C4-2B (cell line): ENCODE measurements around the gene SLC5A2.

Experiments used
- H3K27ac ChIP-seq: fragments of 450-650 bp; 2 replicates; pipeline ENCODE4 v1.5.1; 2017
- ZFX ChIP-seq: fragments of 450-650 bp; IDR thresholded peaks from 2 replicates; pipeline ENCODE4 v1.6.1; 2017
- TF ChIP-seq, protein P1 (sequence below): fragments of 450-650 bp; conservative IDR thresholded peaks from 2 replicates; pipeline ENCODE4 v1.5.1; 2017; ENCODE audit warnings: mild to moderate bottlenecking

SLC5A2 gene

DNA sequence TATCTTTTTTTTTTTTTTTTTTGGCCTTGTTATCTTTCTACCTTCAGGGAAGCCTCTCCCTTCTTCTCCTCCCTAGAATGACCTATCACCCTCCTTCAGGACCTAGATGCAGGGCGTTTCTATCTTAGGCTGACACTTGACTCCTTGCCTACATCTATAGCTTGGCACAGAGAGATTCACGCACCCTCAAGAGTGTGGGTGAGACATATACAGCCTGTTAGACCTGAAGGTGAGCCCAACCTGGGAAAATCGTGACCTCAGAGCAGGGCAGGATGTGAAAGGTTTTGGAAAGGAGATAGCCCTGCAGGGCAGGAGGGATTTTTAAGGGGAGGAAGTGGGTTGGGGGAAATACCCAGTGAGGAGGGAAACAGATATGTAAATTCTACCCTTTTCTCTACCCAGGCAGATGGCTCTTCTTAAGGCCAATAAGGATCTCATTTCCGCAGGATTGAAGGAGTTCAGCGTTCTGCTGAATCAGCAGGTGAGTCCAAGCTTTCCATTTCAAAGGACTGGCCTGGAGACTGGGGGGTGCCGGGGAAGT, 44.9 kb downstream of the SLC5A2 start, which contains the start of gene AHSP:
Gene AHSP (plus strand): TSS at position 167 of the 541 bp plus-strand sequence. CDS start 240 bp downstream, at position 407.
- no peak for TF ChIP-seq ZFX
- TF ChIP-seq, protein P1, sequence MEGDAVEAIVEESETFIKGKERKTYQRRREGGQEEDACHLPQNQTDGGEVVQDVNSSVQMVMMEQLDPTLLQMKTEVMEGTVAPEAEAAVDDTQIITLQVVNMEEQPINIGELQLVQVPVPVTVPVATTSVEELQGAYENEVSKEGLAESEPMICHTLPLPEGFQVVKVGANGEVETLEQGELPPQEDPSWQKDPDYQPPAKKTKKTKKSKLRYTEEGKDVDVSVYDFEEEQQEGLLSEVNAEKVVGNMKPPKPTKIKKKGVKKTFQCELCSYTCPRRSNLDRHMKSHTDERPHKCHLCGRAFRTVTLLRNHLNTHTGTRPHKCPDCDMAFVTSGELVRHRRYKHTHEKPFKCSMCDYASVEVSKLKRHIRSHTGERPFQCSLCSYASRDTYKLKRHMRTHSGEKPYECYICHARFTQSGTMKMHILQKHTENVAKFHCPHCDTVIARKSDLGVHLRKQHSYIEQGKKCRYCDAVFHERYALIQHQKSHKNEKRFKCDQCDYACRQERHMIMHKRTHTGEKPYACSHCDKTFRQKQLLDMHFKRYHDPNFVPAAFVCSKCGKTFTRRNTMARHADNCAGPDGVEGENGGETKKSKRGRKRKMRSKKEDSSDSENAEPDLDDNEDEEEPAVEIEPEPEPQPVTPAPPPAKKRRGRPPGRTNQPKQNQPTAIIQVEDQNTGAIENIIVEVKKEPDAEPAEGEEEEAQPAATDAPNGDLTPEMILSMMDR, result no peak
- H3K27ac ChIP-seq, result no peak within 1 kb of the TSS

DNA sequence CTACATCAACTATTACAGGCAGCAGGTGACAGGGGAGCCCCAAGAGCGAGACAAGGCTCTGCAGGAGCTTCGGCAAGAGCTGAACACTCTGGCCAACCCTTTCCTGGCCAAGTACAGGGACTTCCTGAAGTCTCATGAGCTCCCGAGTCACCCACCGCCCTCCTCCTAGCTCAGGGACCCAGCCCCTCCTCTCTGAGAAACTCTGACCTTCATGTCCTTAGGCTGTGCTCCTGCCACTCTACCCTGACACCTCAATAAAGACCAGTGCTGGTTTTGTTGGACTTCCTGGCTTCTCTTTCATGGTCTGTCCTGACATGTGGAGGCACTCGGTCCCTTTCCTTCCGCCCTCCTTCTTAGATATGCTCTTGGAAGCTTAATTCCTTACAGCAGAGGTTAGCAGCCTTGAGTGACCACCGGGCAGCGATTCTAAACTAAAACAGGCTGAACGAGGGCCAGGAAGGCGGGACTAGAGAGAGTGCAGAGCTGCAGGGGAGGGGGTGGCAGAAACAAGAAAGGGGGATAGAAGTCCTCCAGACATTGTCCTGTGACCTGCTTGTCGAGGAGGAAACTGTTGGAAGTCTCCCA, 45.7 kb downstream of the SLC5A2 start:
- no peak overlapping the region for H3K27ac ChIP-seq

DNA sequence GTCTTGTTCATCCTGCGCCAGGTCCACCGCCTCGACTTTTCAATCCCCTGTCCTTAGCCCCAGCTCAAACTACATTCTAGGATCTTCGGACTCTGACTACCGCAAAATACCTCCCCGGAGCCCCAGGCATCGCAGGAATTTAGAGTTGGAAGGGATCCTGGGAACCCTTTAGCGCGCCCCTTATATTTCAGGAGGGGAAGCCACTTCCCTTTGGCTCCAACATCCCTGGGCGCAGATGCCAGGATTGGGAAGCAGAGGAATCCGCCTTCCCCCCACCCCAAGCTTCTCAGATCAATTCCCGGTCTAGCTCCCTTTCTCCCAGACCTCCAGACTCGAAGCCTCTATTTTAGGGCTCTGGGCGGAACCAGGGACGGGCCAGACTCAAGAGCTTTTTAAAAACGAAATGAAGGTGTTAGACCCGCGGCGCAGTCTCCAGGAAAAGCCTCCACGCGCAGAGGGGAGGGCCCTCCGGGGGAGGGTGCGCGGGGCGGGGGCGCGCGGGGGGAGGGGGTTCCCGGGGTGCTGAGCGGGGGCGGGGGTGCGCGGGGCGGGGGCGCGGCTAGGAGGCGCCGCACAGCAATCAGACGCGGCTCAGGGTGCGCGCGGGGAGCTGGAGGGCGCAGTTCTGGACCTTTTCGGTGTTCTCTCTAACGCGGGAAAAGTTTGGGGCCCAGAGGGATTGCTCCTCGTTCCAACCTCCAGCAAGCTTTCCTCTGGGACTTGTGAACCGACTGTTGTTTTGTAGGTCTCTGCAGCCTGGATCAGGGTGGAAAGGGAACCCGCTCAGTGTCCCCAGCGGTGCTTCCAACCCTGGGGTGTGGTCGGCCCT, 46.4 kb downstream of the SLC5A2 start:
- TF ChIP-seq, protein P1, result no peak
- no peak for TF ChIP-seq ZFX

More for the DNA sequence above, 45.7 kb downstream of the SLC5A2 start:
- TF ChIP-seq, protein P1, result no peak
- no peak for TF ChIP-seq ZFX

DNA sequence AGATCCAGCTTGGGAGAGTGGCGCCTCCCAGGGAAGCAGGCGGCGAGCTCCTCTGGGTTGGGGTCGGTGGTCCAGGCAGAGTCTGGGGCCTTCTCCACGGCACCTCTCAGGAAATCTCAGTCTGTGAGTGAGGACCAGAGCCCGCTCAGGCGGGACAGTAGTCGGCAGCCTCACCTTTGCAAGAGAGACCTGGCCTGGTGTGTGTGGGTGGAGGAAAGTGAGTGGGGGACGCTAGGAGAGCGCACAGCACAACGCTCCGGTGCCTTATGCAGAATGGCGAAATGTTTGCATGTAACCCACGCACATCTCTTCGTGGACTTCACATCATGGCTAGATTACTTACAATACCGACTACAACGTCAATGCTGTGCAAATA, 47.0 kb downstream of the SLC5A2 start:
- no peak overlapping the region for H3K27ac ChIP-seq
- TF ChIP-seq, protein P1, result no peak
- no peak for TF ChIP-seq ZFX

More for the DNA sequence above, 46.4 kb downstream of the SLC5A2 start:
- no peak overlapping the region for H3K27ac ChIP-seq

DNA sequence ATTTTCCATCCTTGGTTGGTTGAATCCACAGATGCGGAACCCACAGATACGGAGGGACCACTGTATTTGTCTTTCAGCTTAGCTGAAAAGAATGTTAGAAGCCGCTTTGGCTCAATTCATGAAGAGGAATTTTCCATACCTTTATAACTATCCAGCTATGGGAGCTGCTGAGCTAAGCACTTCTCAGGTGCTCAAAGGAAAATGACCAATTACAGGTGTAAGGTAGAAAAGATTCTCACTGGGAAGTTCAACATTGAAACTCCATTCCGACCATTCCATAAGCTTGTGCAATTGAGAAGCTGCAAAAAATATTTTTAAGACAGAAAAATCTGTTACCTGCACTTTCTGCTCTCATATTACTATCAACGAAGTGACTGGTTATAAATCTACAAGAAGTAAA, 47.5 kb downstream of the SLC5A2 start:
- TF ChIP-seq ZFX, result no peak
- TF ChIP-seq, protein P1, result no peak
- H3K27ac ChIP-seq, result no peak overlapping the region

DNA sequence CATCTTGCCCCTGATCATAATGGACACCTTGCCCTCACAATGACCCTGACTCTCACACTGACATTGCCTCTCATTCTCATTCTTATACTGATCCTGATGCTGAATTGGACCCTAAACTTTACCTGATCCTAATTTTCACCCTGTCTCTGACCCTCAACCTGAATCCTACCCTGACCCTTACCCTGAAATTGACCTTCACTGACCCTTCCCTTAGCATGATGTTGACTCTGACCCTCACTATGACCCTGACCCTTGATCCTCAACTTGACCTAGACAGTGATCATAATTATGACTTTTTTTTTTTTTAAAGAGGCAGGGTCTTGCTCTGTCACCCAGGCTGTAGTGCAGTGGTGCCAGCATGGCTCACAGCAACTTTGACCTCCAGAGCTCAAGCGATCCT, 48.2 kb downstream of the SLC5A2 start:
- TF ChIP-seq ZFX, result no peak
- TF ChIP-seq, protein P1, result no peak
- H3K27ac ChIP-seq, result no peak overlapping the region

DNA sequence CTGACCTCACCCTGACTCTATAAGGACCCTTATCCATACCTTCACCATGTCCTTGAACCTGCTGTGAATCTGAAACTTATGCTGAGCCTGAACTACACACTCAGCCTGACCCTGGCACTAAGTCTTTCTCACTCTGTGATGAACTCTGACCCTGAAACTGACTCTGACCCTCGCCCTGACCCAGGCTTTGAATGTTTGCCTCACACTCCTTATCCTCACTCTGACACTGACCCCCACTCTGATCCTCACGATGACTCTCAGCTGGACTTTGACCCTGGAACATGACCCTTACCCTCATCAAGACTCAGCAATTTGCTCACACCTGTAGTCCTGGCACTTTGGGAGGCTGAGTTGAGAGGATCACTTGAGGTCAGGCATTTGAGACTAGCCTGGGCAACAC, 49.2 kb downstream of the SLC5A2 start:
- no peak overlapping the region for H3K27ac ChIP-seq
- TF ChIP-seq, protein P1, result no peak
